GM12878 (cell line): ENCODE measurements around the gene ZSCAN25. TPM values are rescaled to one million over a fixed set of nuclear protein-coding genes. Genes with fewer than 3 reads are reported as not detected.

Experiments used
- ATAC-seq: fragments of 200-7000 bp; cut with Tn5 transposase; 3 replicates; pipeline ENCODE4 v1.9.1; 2020; ENCODE audit warnings: mild to moderate bottlenecking, moderate library complexity
- BruUV-seq: library from RNA; stranded (reverse); fragments of 400-500 nt; replicated peaks from 2 replicates; lab custom pipeline; 2021; lab: Mats Ljungman, UMichigan
- CTCF ChIA-PET: fragments of 300-600 bp; sonication (Branson Sonifier 250); formaldehyde crosslinking; extraction: SDS; loops from one replicate; lab custom pipeline; 2021; ENCODE audit warnings: inconsistent platforms; lab: Yijun Ruan, JAX
- POLR2A ChIA-PET: fragments of 350-600 bp; formaldehyde crosslinking; extraction: SDS; loops from one replicate; lab custom pipeline; 2021; ENCODE audit warnings: inconsistent platforms; lab: Charles Lee
- RAD21 ChIA-PET: fragments of 300-600 bp; sonication (Branson Sonifier 250); formaldehyde crosslinking; loops from one replicate; lab custom pipeline; 2023; ENCODE audit warnings: antibody characterized with exemption; ENCODE audit not compliant: unreplicated experiment; lab: Charles Lee
- SMC1A ChIA-PET: fragments of 300-600 bp; sonication (Branson Sonifier 250); formaldehyde crosslinking; loops from one replicate; lab custom pipeline; 2023; ENCODE audit not compliant: unreplicated experiment, uncharacterized antibody; lab: Charles Lee
- DNase-seq: peaks from one replicate; pipeline ENCODE4 v3.0.0-alpha.2; 2011; ENCODE audit warnings: low read depth, low spot score
- FAIRE-seq: peaks from 3 replicates; lab custom pipeline; 2011; peaks lifted over from hg19 to GRCh38; lab: Jason Lieb, UNC
- H2AFZ ChIP-seq: 2 replicates; pipeline ENCODE4 v1.6.0; 2011; ENCODE audit warnings: low read depth, low read length, control low read depth; ENCODE audit not compliant: control insufficient read depth
- H3K27ac ChIP-seq: 2 replicates; pipeline ENCODE4 v1.5.1; 2011; ENCODE audit warnings: control low read depth; ENCODE audit not compliant: control insufficient read depth, insufficient read depth
- H3K27me3 ChIP-seq, 2 experiments: replicated peaks in 1 of 2; 2 replicates each; pipeline versions ENCODE4 v1.6.0 to v1.6.1; 2011; ENCODE audit warnings: low read length in 1 of 2; ENCODE audit not compliant: control insufficient read depth in 2 of 2, insufficient read depth in 2 of 2
- H3K36me3 ChIP-seq, 2 experiments: 2 replicates each; pipeline ENCODE4 v1.5.1; 2011; ENCODE audit warnings: low read length in 1 of 2; ENCODE audit not compliant: control insufficient read depth in 2 of 2, insufficient read depth in 2 of 2
- H3K4me1 ChIP-seq: 2 replicates; pipeline ENCODE4 v1.6.1; 2011; ENCODE audit warnings: mild to moderate bottlenecking, low read length, moderate library complexity, mixed read lengths; ENCODE audit not compliant: control insufficient read depth, insufficient read depth
- H3K4me2 ChIP-seq: 2 replicates; pipeline ENCODE4 v1.6.0; 2011; ENCODE audit warnings: control low read depth; ENCODE audit not compliant: control insufficient read depth, insufficient read depth
- H3K4me3 ChIP-seq: fragments of 200-600 bp; sonication (generic); 2 replicates; pipeline ENCODE4 v1.5.1; 2016
- H3K79me2 ChIP-seq: 2 replicates; pipeline ENCODE4 v1.6.0; 2011; ENCODE audit warnings: low read length; ENCODE audit not compliant: control insufficient read depth, insufficient read depth
- H3K9ac ChIP-seq: 2 replicates; pipeline ENCODE4 v1.8.0; 2011; ENCODE audit warnings: low read length, control low read depth, mixed read lengths; ENCODE audit not compliant: control insufficient read depth, insufficient read depth
- H3K9me3 ChIP-seq: replicated peaks from 3 replicates; pipeline ENCODE4 v1.5.1; 2011; ENCODE audit warnings: mild to moderate bottlenecking, low read length; ENCODE audit not compliant: control insufficient read depth, insufficient read depth
- H4K20me1 ChIP-seq: 2 replicates; pipeline ENCODE4 v1.6.0; 2011; ENCODE audit not compliant: control insufficient read depth, insufficient read depth
- ZBTB40 ChIP-seq: fragments of 450-650 bp; IDR thresholded peaks from 2 replicates; pipeline ENCODE4 v1.6.1; 2016; ENCODE audit warnings: mild to moderate bottlenecking, moderate library complexity, borderline replicate concordance
- ZSCAN29 ChIP-seq: fragments of 450-650 bp; IDR thresholded peaks from 2 replicates; pipeline ENCODE4 v1.6.1; 2017; ENCODE audit warnings: mild to moderate bottlenecking, moderate library complexity
- WGBS: methylation state at CpG from one replicate; pipeline ENCODE4 v1.1.6; 2016; ENCODE audit warnings: low lambda C conversion rate; ENCODE audit not compliant: insufficient replicate concordance, insufficient coverage; ENCODE audit errors: missing lambda C conversion rate; 5-methylcytosine and 5-hydroxymethylcytosine counted together
- in situ Hi-C: fragments of 300-500 bp; cut with MboI; formaldehyde crosslinking; loops from 9 replicates; pipeline ENCODE4 v1.14.3; 2018; ENCODE audit warnings: mixed read lengths
- intact Hi-C: fragments of 100-400 bp; cut with micrococcal nuclease; formaldehyde crosslinking; loops from one replicate; pipeline ENCODE4 v1.14.2; 2022; ENCODE audit not compliant: unreplicated experiment
- polyA plus RNA-seq, 11 experiments: library from polyadenylated mRNA; depleted of rRNA in 4 of 11; unstranded in 6 of 11; stranded (reverse) in 5 of 11; fragments of >200 nt; fragmentation: Nextera tagmentation in 4 of 11; fragmentation: Illumina TruSeq in 1 of 11; extraction: Ambion mirVana in 4 of 11; extraction: Trizol in 1 of 11; gene quantifications; 1 replicate in 1 of 11; 2 replicates in 10 of 11; pipeline versions ENCODE4 v1.2.1 to v1.2.3, GENCODE V29; 2011 to 2016; ENCODE audit warnings: inconsistent platforms in 2 of 11, missing spikeins in 2 of 11, low read depth in 1 of 11
- total RNA-seq, 4 experiments: library from RNA; depleted of rRNA in 3 of 4; stranded (reverse); fragments of >200 nt in 3 of 4; fragmentation: Illumina TruSeq in 1 of 4; extraction: Trizol in 1 of 4; gene quantifications; 2 replicates each; pipeline versions ENCODE4 v1.2.1 to v1.2.3, GENCODE V29; 2013 to 2021
- TF ChIP-seq, protein P1 (sequence below): fragments of 450-650 bp; IDR thresholded peaks from 2 replicates; pipeline ENCODE4 v1.6.1; 2018; ENCODE audit warnings: mild to moderate bottlenecking, low read depth, moderate library complexity; ENCODE audit not compliant: partially characterized antibody

ZSCAN25 gene
- total and polyA plus RNA-seq, 10 of the 15 experiments (the other 5 are each of a cell fraction or from before 2014, with no cell fraction given) = 0.79 to 15.6 (median 9.6) TPM

- TF ChIP-seq, protein P1, sequence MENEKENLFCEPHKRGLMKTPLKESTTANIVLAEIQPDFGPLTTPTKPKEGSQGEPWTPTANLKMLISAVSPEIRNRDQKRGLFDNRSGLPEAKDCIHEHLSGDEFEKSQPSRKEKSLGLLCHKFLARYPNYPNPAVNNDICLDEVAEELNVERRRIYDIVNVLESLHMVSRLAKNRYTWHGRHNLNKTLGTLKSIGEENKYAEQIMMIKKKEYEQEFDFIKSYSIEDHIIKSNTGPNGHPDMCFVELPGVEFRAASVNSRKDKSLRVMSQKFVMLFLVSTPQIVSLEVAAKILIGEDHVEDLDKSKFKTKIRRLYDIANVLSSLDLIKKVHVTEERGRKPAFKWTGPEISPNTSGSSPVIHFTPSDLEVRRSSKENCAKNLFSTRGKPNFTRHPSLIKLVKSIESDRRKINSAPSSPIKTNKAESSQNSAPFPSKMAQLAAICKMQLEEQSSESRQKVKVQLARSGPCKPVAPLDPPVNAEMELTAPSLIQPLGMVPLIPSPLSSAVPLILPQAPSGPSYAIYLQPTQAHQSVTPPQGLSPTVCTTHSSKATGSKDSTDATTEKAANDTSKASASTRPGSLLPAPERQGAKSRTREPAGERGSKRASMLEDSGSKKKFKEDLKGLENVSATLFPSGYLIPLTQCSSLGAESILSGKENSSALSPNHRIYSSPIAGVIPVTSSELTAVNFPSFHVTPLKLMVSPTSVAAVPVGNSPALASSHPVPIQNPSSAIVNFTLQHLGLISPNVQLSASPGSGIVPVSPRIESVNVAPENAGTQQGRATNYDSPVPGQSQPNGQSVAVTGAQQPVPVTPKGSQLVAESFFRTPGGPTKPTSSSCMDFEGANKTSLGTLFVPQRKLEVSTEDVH = no peak
These were observed 40.5 kb upstream of the ZSCAN25 start (continued) for GRCh38 chr7:99576251-99576650.

DNA sequence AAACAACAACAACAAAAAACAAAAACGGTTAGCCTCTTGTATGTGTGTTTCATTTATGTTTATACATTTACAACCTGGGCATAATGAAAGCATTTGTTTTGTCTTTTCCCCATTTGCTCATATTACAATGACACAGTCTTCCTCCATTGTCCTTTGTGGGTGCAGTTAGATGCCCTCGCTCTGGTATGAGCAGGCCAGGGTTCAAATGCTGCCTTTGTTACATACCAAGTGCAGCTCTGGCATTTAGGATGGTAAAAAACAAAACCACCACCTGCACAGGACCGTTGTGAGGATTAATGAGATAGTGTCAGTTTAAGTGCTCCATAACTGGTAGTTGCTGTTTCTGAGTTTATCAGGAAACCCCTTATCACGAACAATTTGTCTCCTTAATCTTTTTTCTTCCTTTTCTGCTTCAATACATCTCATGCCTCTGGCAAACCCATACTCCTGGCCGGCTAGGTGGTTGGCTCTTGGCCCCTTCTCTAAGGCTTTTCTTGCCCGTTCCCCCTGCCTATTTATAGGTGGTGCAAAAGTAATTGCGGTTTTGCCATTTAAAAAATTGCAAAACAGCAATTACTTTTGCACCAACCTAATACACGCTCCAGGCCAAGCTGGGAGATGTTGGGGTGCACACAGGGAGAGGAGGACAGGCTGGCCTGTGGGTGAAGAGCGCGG is 37.3 kb upstream of the ZSCAN25 start:
- no peaks in the 10 kb centered on the region for H3K9me3 ChIP-seq
- no peaks in the 10 kb centered on the region for H3K36me3 ChIP-seq
- no peak for TF ChIP-seq ZSCAN29
- TF ChIP-seq ZBTB40 = peak; percentile 68
- 49% methylated on average over 10 of the region's 10 CpGs for WGBS
- intact Hi-C loops (no loop called here), in situ Hi-C loops (no loop called here)
- no peak overlapping the region for H2AFZ ChIP-seq
- H3K27me3 ChIP-seq = no peaks in the 10 kb centered on the region; a peak in 1 of 4 replicates
- H3K4me3 ChIP-seq = peak overlapping the region; percentile 37; the same call in 1 of the 2 replicates
- H3K27ac ChIP-seq = no peak overlapping the region
- POLR2A ChIA-PET = no interaction called here
- SMC1A ChIA-PET = interaction anchor here (0.6 kb wide), 1 partner anchor 172 kb away, joined by 3 read pairs; no protein-coding TSS in a partner anchor
- no peaks in the 10 kb centered on the region for H4K20me1 ChIP-seq
- H3K9ac ChIP-seq = no peak overlapping the region
- no peaks in the 10 kb centered on the region for H3K4me1 ChIP-seq
- no peak for DNase-seq
- FAIRE-seq = no peak
- no TSS peak for BruUV-seq
- H3K79me2 ChIP-seq = no peaks in the 10 kb centered on the region
- no peak for ATAC-seq
- RAD21 ChIA-PET = no interaction called here
- CTCF ChIA-PET = interaction anchor here (0.9 to 1.7 kb wide), 3 partner anchors 20 to 214 kb away, joined by 3 read pairs; no protein-coding TSS in a partner anchor
- H3K4me2 ChIP-seq = peak overlapping the region; percentile 78
